NCI-H524 (cell line): ENCODE data around the gene PCBD1.

Experiments
- DNase-seq, 2 experiments: peaks; one replicate each; lab custom pipeline; 2025; lab: John Stamatoyannopoulos, UW

Gene PCBD1

GRCh38 chr10:70917635-70918034 is 29.3 kb upstream of the PCBD1 start:
- no peak for DNase-seq

- DNase-seq, result peak in 1 of 2 experiments; percentile 33
Measured at GRCh38 chr10:70917226-70917625, 28.9 kb upstream of the PCBD1 start.

- no peak for DNase-seq
Measured at GRCh38 chr10:70916241-70916640, 27.9 kb upstream of the PCBD1 start.

GRCh38 chr10:70915806-70916205 is 27.4 kb upstream of the PCBD1 start:
- no peak for DNase-seq

GRCh38 chr10:70915206-70915605 is 26.8 kb upstream of the PCBD1 start:
- DNase-seq, result no peak

GRCh38 chr10:70914316-70914864 is 26.0 kb upstream of the PCBD1 start:
- DNase-seq, result no peak

GRCh38 chr10:70913893-70914240 is 25.5 kb upstream of the PCBD1 start:
- no peak for DNase-seq

- no peak for DNase-seq
Measured at GRCh38 chr10:70913191-70913892, 25.0 kb upstream of the PCBD1 start.

GRCh38 chr10:70912556-70912955 is 24.2 kb upstream of the PCBD1 start:
- no peak for DNase-seq

- no peak for DNase-seq
Measured at GRCh38 chr10:70911386-70911785, 23.0 kb upstream of the PCBD1 start.

- no peak for DNase-seq
Measured at GRCh38 chr10:70910486-70911341, 22.3 kb upstream of the PCBD1 start.

GRCh38 chr10:70909326-70909935 is 21.1 kb upstream of the PCBD1 start:
- DNase-seq, result no peak

GRCh38 chr10:70908406-70909296 is 20.3 kb upstream of the PCBD1 start:
- DNase-seq, result no peak

GRCh38 chr10:70907637-70908405 is 19.5 kb upstream of the PCBD1 start:
- no peak for DNase-seq

GRCh38 chr10:70906953-70907636 is 18.7 kb upstream of the PCBD1 start:
- no peak for DNase-seq

- no peak for DNase-seq
Measured at GRCh38 chr10:70906031-70906783, 17.8 kb upstream of the PCBD1 start.

GRCh38 chr10:70905071-70906021 is 17.0 kb upstream of the PCBD1 start:
- DNase-seq, result no peak

- DNase-seq, result peak in 1 of 2 experiments; percentile 36
Measured at GRCh38 chr10:70903262-70903921, 15.0 kb upstream of the PCBD1 start.
